ENCODE measurements around the gene XPOT. TPM values are rescaled to one million over a fixed set of nuclear protein-coding genes. Genes with fewer than 3 reads are reported as not detected.
A peak's percentile ranks its signal among the peaks of the same experiment; 100 is the strongest.
"Not testable (repeated sequence)": the region's sequence is repeated elsewhere in the genome, so short reads cannot be mapped to it uniquely, and the experiment has no call there.

The XPOT gene, protein sequence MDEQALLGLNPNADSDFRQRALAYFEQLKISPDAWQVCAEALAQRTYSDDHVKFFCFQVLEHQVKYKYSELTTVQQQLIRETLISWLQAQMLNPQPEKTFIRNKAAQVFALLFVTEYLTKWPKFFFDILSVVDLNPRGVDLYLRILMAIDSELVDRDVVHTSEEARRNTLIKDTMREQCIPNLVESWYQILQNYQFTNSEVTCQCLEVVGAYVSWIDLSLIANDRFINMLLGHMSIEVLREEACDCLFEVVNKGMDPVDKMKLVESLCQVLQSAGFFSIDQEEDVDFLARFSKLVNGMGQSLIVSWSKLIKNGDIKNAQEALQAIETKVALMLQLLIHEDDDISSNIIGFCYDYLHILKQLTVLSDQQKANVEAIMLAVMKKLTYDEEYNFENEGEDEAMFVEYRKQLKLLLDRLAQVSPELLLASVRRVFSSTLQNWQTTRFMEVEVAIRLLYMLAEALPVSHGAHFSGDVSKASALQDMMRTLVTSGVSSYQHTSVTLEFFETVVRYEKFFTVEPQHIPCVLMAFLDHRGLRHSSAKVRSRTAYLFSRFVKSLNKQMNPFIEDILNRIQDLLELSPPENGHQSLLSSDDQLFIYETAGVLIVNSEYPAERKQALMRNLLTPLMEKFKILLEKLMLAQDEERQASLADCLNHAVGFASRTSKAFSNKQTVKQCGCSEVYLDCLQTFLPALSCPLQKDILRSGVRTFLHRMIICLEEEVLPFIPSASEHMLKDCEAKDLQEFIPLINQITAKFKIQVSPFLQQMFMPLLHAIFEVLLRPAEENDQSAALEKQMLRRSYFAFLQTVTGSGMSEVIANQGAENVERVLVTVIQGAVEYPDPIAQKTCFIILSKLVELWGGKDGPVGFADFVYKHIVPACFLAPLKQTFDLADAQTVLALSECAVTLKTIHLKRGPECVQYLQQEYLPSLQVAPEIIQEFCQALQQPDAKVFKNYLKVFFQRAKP
- total RNA-seq, result 100 to 1,000 TPM; 193 to 194 TPM

- no peaks in the 10 kb centered on the region for H3K9me3 Mint-ChIP-seq
- peaks cover 23% of the 10 kb centered on the region for H3K36me3 Mint-ChIP-seq
- peaks cover 25% of the 10 kb centered on the region for H3K4me1 Mint-ChIP-seq
- H3K4me3 Mint-ChIP-seq, result peak within 1 kb of the TSS; percentile 96
- peak within 1 kb of the TSS; percentile 99 for H3K27ac Mint-ChIP-seq
- H3K27me3 Mint-ChIP-seq, result no peaks in the 10 kb centered on the region
- peak; percentile 97 for DNase-seq
These were observed at the start of gene XPOT for GRCh38 chr12:64403707-64404469. TSS of gene XPOT (plus strand) at chr12:64404392. CDS start at chr12:64410036, 5,644 bp downstream.

DNA sequence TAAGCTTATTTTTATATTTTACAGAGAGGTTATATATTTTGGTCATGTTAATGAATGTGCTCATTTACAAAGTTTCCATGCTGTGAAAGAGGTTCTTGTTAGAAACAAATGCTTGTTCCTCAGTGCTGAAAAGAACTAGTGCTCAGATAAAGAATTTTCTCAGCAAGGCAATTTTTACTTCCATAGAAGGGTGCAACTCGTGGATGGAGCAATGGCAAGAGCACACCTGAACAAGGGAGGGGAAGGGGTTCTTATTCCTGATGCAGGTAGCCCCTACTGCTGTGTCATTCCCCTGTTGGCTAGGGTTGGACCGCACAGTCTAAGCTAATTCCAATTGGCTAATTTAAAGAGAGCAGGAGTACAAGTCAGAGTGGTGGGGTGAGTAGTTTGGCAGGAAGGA, 48.0 kb upstream of the XPOT start:
- H3K4me3 Mint-ChIP-seq, H3K27ac Mint-ChIP-seq, H3K36me3 Mint-ChIP-seq, H3K27me3 Mint-ChIP-seq, DNase-seq, H3K4me1 Mint-ChIP-seq, H3K9me3 Mint-ChIP-seq: not testable (repeated sequence)

GRCh38 chr12:64361173-64361572, 43.0 kb upstream of the XPOT start:
- not testable (repeated sequence) for H3K27ac Mint-ChIP-seq, DNase-seq, H3K9me3 Mint-ChIP-seq, H3K4me1 Mint-ChIP-seq, H3K27me3 Mint-ChIP-seq, H3K4me3 Mint-ChIP-seq, H3K36me3 Mint-ChIP-seq

- H3K9me3 Mint-ChIP-seq, result no peaks in the 10 kb centered on the region
These were observed 41.4 kb upstream of the XPOT start for GRCh38 chr12:64362721-64363305.

DNA sequence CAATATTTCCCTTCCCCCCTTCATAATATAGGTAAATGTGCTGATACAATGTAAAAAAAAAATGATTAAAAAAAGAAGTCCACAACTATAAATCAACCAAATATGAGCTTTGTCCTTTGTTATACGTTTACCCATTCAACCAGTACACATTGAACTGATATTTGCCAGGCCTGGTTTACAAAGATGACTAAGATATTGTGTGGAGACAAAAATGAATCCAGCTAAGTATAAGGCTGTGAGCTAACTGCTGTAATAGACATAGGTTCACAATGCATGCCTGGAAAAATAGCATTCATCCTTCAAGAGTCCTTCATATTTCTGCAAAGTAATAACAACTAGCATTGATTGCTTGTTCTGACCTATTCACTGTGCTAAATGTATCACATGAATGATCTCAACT, 20.5 kb upstream of the XPOT start:
- no peak for DNase-seq
- H3K9me3 Mint-ChIP-seq, result peaks cover 19% of the 10 kb centered on the region
- peaks cover 3% of the 10 kb centered on the region for H3K36me3 Mint-ChIP-seq
- H3K4me1 Mint-ChIP-seq, result peaks cover 27% of the 10 kb centered on the region
- peaks cover 3% of the 10 kb centered on the region for H3K27me3 Mint-ChIP-seq
- H3K27ac Mint-ChIP-seq, result no peak overlapping the region
- no peak overlapping the region for H3K4me3 Mint-ChIP-seq

More at GRCh38 chr12:64362721-64363305, 41.4 kb upstream of the XPOT start:
- no peak for DNase-seq
- Mint-ChIP-seq H3K36me3 (no peaks in the 10 kb centered on the region), H3K27ac (no peak overlapping the region), H3K27me3 (no peaks in the 10 kb centered on the region), H3K4me3 (no peak overlapping the region), H3K4me1 (no peaks in the 10 kb centered on the region)

- Mint-ChIP-seq H3K9me3 (peaks cover 18% of the 10 kb centered on the region), H3K27me3 (peaks cover 7% of the 10 kb centered on the region), H3K4me1 (peaks cover 27% of the 10 kb centered on the region), H3K36me3 (peaks cover 3% of the 10 kb centered on the region), H3K27ac (peak overlapping the region; percentile 81), H3K4me3 (peak overlapping the region; percentile 42)
- no peak for DNase-seq
These were observed 19.2 kb upstream of the XPOT start for GRCh38 chr12:64385019-64385418.

DNA sequence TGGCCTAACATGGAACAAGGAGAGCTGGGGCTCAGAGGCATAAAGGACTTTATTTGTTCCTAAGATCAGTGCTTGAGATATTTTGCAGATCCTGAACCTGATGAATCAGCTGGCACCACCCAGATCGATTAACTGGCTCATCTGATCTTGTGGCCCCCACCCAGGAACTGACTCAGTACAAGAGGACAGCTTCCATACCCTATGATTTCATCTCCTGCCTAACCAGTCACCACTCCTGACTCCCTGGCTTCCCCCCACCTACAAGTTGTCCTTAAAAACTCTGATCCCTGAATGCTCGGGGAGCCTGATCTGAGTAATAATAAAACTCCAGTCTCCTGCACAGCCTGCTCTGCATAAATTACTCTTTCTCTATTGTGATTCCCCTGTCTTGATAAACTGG, 18.7 kb upstream of the XPOT start:
- Mint-ChIP-seq H3K27me3 (peaks cover 7% of the 10 kb centered on the region), H3K4me3 (peak overlapping the region; percentile 42), H3K4me1 (peaks cover 27% of the 10 kb centered on the region), H3K9me3 (peaks cover 14% of the 10 kb centered on the region), H3K27ac (peak overlapping the region; percentile 81), H3K36me3 (peaks cover 3% of the 10 kb centered on the region)
- DNase-seq, result peak; percentile 19

- Mint-ChIP-seq H3K27me3 (peaks cover 16% of the 10 kb centered on the region), H3K4me3 (no peak overlapping the region), H3K27ac (no peak overlapping the region), H3K36me3 (no peaks in the 10 kb centered on the region), H3K9me3 (peaks cover 2% of the 10 kb centered on the region), H3K4me1 (peaks cover 31% of the 10 kb centered on the region)
- no peak for DNase-seq
These were observed 16.9 kb upstream of the XPOT start for GRCh38 chr12:64387197-64387816.

- Mint-ChIP-seq H3K9me3 (peaks cover 2% of the 10 kb centered on the region), H3K27ac (no peak overlapping the region), H3K4me1 (peaks cover 24% of the 10 kb centered on the region), H3K4me3 (no peak overlapping the region), H3K36me3 (no peaks in the 10 kb centered on the region), H3K27me3 (peaks cover 16% of the 10 kb centered on the region)
- no peak for DNase-seq
These were observed 15.0 kb upstream of the XPOT start for GRCh38 chr12:64389154-64389553.

GRCh38 chr12:64390275-64390851, 13.8 kb upstream of the XPOT start, which contains the start of gene C12orf56:
TSS of gene C12orf56 (minus strand) at chr12:64390758. CDS start at chr12:64390565, 193 bp downstream.
- H3K4me3 Mint-ChIP-seq, result peak within 1 kb of the TSS; percentile 69
- peaks cover 12% of the 10 kb centered on the region for H3K4me1 Mint-ChIP-seq
- H3K36me3 Mint-ChIP-seq, result no peaks in the 10 kb centered on the region
- no peaks in the 10 kb centered on the region for H3K9me3 Mint-ChIP-seq
- peak; percentile 26 for DNase-seq
- peak within 1 kb of the TSS; percentile 20 for H3K27ac Mint-ChIP-seq
- H3K27me3 Mint-ChIP-seq, result peaks cover 16% of the 10 kb centered on the region

GRCh38 chr12:64392221-64392620, 12.0 kb upstream of the XPOT start:
- peaks cover 4% of the 10 kb centered on the region for H3K4me1 Mint-ChIP-seq
- peaks cover 16% of the 10 kb centered on the region for H3K27me3 Mint-ChIP-seq
- no peaks in the 10 kb centered on the region for H3K9me3 Mint-ChIP-seq
- no peak for DNase-seq
- no peak overlapping the region for H3K4me3 Mint-ChIP-seq
- no peaks in the 10 kb centered on the region for H3K36me3 Mint-ChIP-seq
- H3K27ac Mint-ChIP-seq, result no peak overlapping the region

GRCh38 chr12:64395739-64396138, 8.5 kb upstream of the XPOT start:
- Mint-ChIP-seq H3K36me3 (no peaks in the 10 kb centered on the region), H3K27me3 (peaks cover 10% of the 10 kb centered on the region)

DNA sequence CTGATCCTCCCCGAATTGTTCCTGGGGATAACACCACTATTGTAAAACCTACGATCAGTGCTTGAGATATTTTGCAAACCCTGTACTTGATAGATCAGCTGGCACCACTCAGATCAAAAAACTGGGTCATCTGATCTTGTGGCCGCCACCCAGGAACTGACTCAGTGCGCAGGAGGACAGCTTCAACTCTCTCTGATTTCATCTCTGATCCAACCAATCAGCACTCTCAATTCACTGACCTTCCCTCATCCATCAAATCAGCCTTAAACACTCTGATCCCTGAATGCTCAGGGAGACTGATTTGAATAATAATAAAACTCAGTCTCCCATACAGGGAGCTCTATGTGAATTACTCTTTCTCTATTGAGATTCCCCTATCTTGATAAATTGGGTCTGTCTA, 4.2 kb upstream of the XPOT start:
- Mint-ChIP-seq H3K9me3 (no peaks in the 10 kb centered on the region), H3K4me3 (no peak overlapping the region), H3K4me1 (peaks cover 3% of the 10 kb centered on the region), H3K27ac (no peak overlapping the region), H3K27me3 (no peaks in the 10 kb centered on the region), H3K36me3 (peaks cover 1% of the 10 kb centered on the region)
- DNase-seq, result no peak

More at GRCh38 chr12:64395739-64396138, 8.5 kb upstream of the XPOT start:
- no peaks in the 10 kb centered on the region for H3K9me3 Mint-ChIP-seq
- H3K4me1 Mint-ChIP-seq, result peaks cover 2% of the 10 kb centered on the region
- DNase-seq, result no peak
- no peak overlapping the region for H3K4me3 Mint-ChIP-seq
- H3K27ac Mint-ChIP-seq, result no peak overlapping the region

DNA sequence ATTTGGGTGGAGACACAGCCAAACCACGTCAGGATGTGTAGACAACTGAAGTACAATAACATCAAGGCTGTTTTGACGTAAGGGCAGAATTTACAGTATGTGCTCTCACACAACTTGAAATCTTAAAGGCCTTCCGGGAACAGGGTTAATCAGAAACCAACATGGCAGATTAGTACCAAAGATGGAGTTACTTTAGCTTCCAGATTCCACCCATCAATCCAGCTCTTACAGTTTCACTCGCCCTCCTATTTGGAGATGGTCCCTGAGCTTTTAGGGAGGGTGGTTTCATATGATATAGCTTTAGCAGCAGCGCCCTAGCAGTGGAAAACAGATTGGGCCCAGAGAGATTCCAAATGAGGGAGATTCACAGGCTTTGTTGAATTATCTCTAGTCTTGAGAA, 2.0 kb upstream of the XPOT start:
- H3K4me3 Mint-ChIP-seq, result no peak overlapping the region
- no peak overlapping the region for H3K27ac Mint-ChIP-seq
- no peak for DNase-seq
- H3K9me3 Mint-ChIP-seq, result no peaks in the 10 kb centered on the region
- peaks cover 20% of the 10 kb centered on the region for H3K36me3 Mint-ChIP-seq
- H3K27me3 Mint-ChIP-seq, result no peaks in the 10 kb centered on the region
- peaks cover 18% of the 10 kb centered on the region for H3K4me1 Mint-ChIP-seq
